Neuronal stem cell (in vitro differentiated cells): ENCODE results near the gene NDUFAF7.

Experiments used
- DNase-seq: peaks from one replicate; pipeline ENCODE4 v3.0.0-alpha.2; 2013; ENCODE audit warnings: low spot score
- H2AFZ ChIP-seq: one replicate; pipeline ENCODE4 v1.6.1; 2013; ENCODE audit warnings: mild to moderate bottlenecking, low read length, inconsistent platforms
- H2AK5ac ChIP-seq: 2 replicates; pipeline ENCODE4 v1.6.1; 2013; ENCODE audit warnings: low read depth, mild to moderate bottlenecking, inconsistent platforms, low read length, moderate library complexity, mixed read lengths
- H2BK120ac ChIP-seq: 2 replicates; pipeline ENCODE4 v1.6.1; 2013; ENCODE audit warnings: low read depth, mild to moderate bottlenecking, inconsistent platforms, low read length, moderate library complexity, mixed read lengths
- H2BK12ac ChIP-seq: one replicate; pipeline ENCODE4 v1.6.1; 2013; ENCODE audit warnings: low read length, inconsistent platforms
- H2BK15ac ChIP-seq: 2 replicates; pipeline ENCODE4 v1.6.1; 2013; ENCODE audit warnings: mild to moderate bottlenecking, low read length, inconsistent platforms, mixed read lengths
- H2BK5ac ChIP-seq: one replicate; pipeline ENCODE4 v1.6.1; 2013; ENCODE audit warnings: inconsistent platforms, mild to moderate bottlenecking, low read length, moderate library complexity
- H3K14ac ChIP-seq: one replicate; pipeline ENCODE4 v1.6.1; 2013; ENCODE audit warnings: low read length, inconsistent platforms
- H3K18ac ChIP-seq: 2 replicates; pipeline ENCODE4 v1.6.1; 2013; ENCODE audit warnings: low read length, inconsistent platforms
- H3K23ac ChIP-seq: 2 replicates; pipeline ENCODE4 v1.6.1; 2013; ENCODE audit warnings: low read depth, mild to moderate bottlenecking, mixed read lengths, low read length, inconsistent platforms; ENCODE audit not compliant: poor library complexity
- H3K27ac ChIP-seq: replicated peaks from 3 replicates; pipeline ENCODE4 v1.5.1; 2013; ENCODE audit warnings: low read length, inconsistent platforms
- H3K27me3 ChIP-seq, 3 experiments: 2 replicates each; pipeline ENCODE4 v1.6.1; 2013; ENCODE audit warnings: low read length in 3 of 3, mild to moderate bottlenecking in 2 of 3, inconsistent platforms in 1 of 3, low read depth in 1 of 3, mixed read lengths in 1 of 3, moderate library complexity in 1 of 3; ENCODE audit not compliant: control insufficient read depth in 3 of 3, insufficient read depth in 3 of 3
- H3K36me3 ChIP-seq, 2 donors: replicated peaks in 1 of 2; 2 replicates each; pipeline ENCODE4 v1.6.1; 2013; ENCODE audit warnings: low read length in 2 of 2; ENCODE audit not compliant: control insufficient read depth in 2 of 2, insufficient read depth in 2 of 2
- H3K4ac ChIP-seq: 2 replicates; pipeline ENCODE4 v1.6.1; 2013; ENCODE audit warnings: inconsistent platforms, mild to moderate bottlenecking, low read length, moderate library complexity
- H3K4me1 ChIP-seq, 2 donors: 1 replicate in 1 of 2; 2 replicates in 1 of 2; pipeline ENCODE4 v1.6.1; 2013; ENCODE audit warnings: low read length in 2 of 2, low read depth in 1 of 2; ENCODE audit not compliant: control insufficient read depth in 2 of 2, insufficient read depth in 1 of 2
- H3K4me2 ChIP-seq: one replicate; pipeline ENCODE4 v1.6.1; 2013; ENCODE audit warnings: mild to moderate bottlenecking, low read length, inconsistent platforms; ENCODE audit not compliant: insufficient read depth, poor library complexity, severe bottlenecking
- H3K4me3 ChIP-seq, 2 donors: 2 replicates each; pipeline ENCODE4 v1.5.1; 2013; ENCODE audit warnings: low read length in 2 of 2, mild to moderate bottlenecking in 2 of 2, inconsistent platforms in 1 of 2, moderate library complexity in 1 of 2
- H3K79me1 ChIP-seq: one replicate; pipeline ENCODE4 v1.6.1; 2013; ENCODE audit warnings: low read depth, mild to moderate bottlenecking, inconsistent platforms, low read length, moderate library complexity
- H3K9ac ChIP-seq: one replicate; pipeline ENCODE4 v1.6.1; 2013; ENCODE audit warnings: mild to moderate bottlenecking, low read depth, low read length, inconsistent platforms; ENCODE audit not compliant: poor library complexity
- H3K9me3 ChIP-seq, 2 donors: replicated peaks in 1 of 2; 2 replicates each; pipeline versions ENCODE3 to v1.6.1; 2013; ENCODE audit warnings: low read length in 2 of 2, mild to moderate bottlenecking in 2 of 2, inconsistent platforms in 1 of 2, low read depth in 1 of 2, mixed read lengths in 1 of 2, moderate library complexity in 1 of 2; ENCODE audit not compliant: control insufficient read depth in 2 of 2, insufficient read depth in 1 of 2
- H4K8ac ChIP-seq: one replicate; pipeline ENCODE4 v1.6.1; 2013; ENCODE audit warnings: low read depth, mild to moderate bottlenecking, inconsistent platforms, low read length, moderate library complexity
- H4K91ac ChIP-seq: one replicate; pipeline ENCODE4 v1.6.1; 2013; ENCODE audit warnings: low read length, low read depth, mild to moderate bottlenecking, inconsistent platforms; ENCODE audit not compliant: poor library complexity
- WGBS, 2 donors: extraction: QIAGEN DNeasy Blood & Tissue Kit; methylation state at CpG; one replicate each; pipeline ENCODE4 v1.1.7; 2013; ENCODE audit warnings: missing lambda C conversion rate in 2 of 2, mixed read lengths in 1 of 2; ENCODE audit not compliant: insufficient read length in 2 of 2, insufficient replicate concordance in 1 of 2; ENCODE audit errors: extremely low coverage in 2 of 2; 5-methylcytosine and 5-hydroxymethylcytosine counted together

NDUFAF7 gene

DNA sequence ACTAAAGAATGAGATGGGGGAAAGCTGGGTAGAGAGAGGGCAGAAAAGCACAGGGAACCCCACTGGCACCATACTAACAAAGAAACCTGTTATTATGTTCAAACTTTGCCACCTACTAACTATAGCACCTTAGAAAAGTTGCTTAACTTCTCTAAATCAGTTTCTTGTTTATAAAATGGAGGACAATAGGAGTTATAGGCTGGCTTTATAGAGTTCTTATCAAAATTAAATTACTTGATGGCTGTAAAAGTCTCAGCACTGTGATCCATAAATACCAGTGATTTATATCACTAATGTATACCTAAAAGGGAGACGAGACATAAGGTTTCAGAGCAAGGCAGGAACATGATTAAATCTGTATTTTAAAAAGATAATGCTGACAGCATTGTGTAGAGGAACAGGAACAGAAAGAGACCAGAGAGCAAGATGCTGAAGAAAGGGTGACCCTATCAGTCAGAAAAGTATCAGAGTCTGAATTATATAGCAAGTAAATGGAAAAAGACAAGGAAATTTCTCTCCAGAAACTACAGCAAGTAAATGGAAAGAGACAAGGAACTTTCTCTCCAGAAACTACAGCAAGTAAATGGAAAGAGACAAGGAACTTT is 64.1 kb downstream of the NDUFAF7 start:
- H3K23ac ChIP-seq: no peak overlapping the region
- H2AFZ ChIP-seq: no peak overlapping the region
- H3K79me1 ChIP-seq: no peaks in the 10 kb centered on the region
- no peak overlapping the region for H4K8ac ChIP-seq
- no peak overlapping the region for H3K4ac ChIP-seq
- H2BK12ac ChIP-seq: no peak overlapping the region
- no peak overlapping the region for H3K18ac ChIP-seq
- no CpG with 5 or more reads among the region's 1 CpG for WGBS, 2 donors
- H3K27ac ChIP-seq: no peak overlapping the region
- DNase-seq: no peak
- no peaks in the 10 kb centered on the region for H3K27me3 ChIP-seq
- no peak overlapping the region for H3K14ac ChIP-seq
- H2BK15ac ChIP-seq: no peak overlapping the region
- H3K9ac ChIP-seq: no peak overlapping the region
- no peaks in the 10 kb centered on the region for H3K4me1 ChIP-seq
- no peak overlapping the region for H2BK120ac ChIP-seq
- H3K36me3 ChIP-seq: peaks cover 2 to 43% of the 10 kb centered on the region in 2 donors
- H2BK5ac ChIP-seq: no peak overlapping the region
- no peak overlapping the region for H3K4me3 ChIP-seq
- no peak overlapping the region for H3K4me2 ChIP-seq
- H2AK5ac ChIP-seq: no peak overlapping the region
- peaks cover 0 to 2% of the 10 kb centered on the region in 2 donors for H3K9me3 ChIP-seq
- no peak overlapping the region for H4K91ac ChIP-seq

DNA sequence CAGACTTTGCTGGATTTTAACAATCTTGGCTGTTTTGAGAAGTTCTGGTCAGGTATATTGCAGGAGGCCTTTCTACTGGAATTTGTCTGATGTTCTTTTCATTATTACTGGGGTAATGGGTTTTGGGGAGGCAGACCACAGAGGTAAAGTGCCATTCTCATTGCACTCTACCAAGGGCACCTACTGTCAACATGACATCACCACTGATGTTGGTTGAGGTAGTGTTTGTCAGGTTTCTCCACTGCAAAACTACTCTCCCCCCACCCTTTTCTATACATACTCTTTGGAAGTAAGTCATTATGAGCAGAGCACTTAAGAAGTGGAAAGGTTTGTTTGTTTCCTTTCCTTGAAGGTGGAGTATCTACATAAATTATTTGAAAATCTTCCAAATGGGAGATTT is 66.2 kb downstream of the NDUFAF7 start:
- no peak overlapping the region for H2BK5ac ChIP-seq
- H3K27ac ChIP-seq: no peak overlapping the region
- H3K36me3 ChIP-seq: peaks cover under 1 to 24% of the 10 kb centered on the region in 2 donors
- H3K4me1 ChIP-seq: no peaks in the 10 kb centered on the region
- H2BK12ac ChIP-seq: no peak overlapping the region
- no peak overlapping the region for H3K4me2 ChIP-seq
- H3K9ac ChIP-seq: no peak overlapping the region
- no peaks in the 10 kb centered on the region for H3K79me1 ChIP-seq
- H3K9me3 ChIP-seq: peaks cover 0 to 3% of the 10 kb centered on the region in 2 donors
- H2BK15ac ChIP-seq: no peak overlapping the region
- H4K8ac ChIP-seq: no peak overlapping the region
- H2AFZ ChIP-seq: no peak overlapping the region
- H3K4me3 ChIP-seq: no peak overlapping the region
- H2BK120ac ChIP-seq: no peak overlapping the region
- H3K18ac ChIP-seq: no peak overlapping the region
- H4K91ac ChIP-seq: no peak overlapping the region
- H2AK5ac ChIP-seq: no peak overlapping the region
- no peak overlapping the region for H3K23ac ChIP-seq
- no peaks in the 10 kb centered on the region for H3K27me3 ChIP-seq
- H3K4ac ChIP-seq: no peak overlapping the region
- no peak for DNase-seq
- H3K14ac ChIP-seq: no peak overlapping the region
